T-helper 1 cell treated with Interleukin-12 subunit alpha and Interleukin-12 subunit beta and Interleukin-4 antibody, amounts not matched to agents 30 μg/mL and 1 μg/mL, for 36 hours (primary cell): ENCODE results near the gene MORN4.
A peak's percentile ranks its signal among the peaks of the same experiment; 100 is the strongest.

Experiments used
- H3K27ac Mint-ChIP-seq: one replicate; pipeline ENCODE4 v1.8.0; 2021; ENCODE audit warnings: mild to moderate bottlenecking, mixed read lengths
- H3K27me3 Mint-ChIP-seq: one replicate; pipeline ENCODE4 v1.8.0; 2021; ENCODE audit warnings: low read depth, mixed read lengths
- H3K36me3 Mint-ChIP-seq: one replicate; pipeline ENCODE4 v1.8.0; 2021; ENCODE audit warnings: low read depth, mixed read lengths
- H3K4me1 Mint-ChIP-seq: one replicate; pipeline ENCODE4 v1.8.0; 2021; ENCODE audit warnings: low read depth, mixed read lengths
- H3K4me3 Mint-ChIP-seq: one replicate; pipeline ENCODE4 v1.8.0; 2021; ENCODE audit warnings: mild to moderate bottlenecking, moderate library complexity, mixed read lengths
- H3K9me3 Mint-ChIP-seq: one replicate; pipeline ENCODE4 v1.8.0; 2021; ENCODE audit warnings: mixed read lengths

Gene MORN4

GRCh38 chr10:97596101-97597082 lies 36.9 kb downstream of the MORN4 start:
- H3K4me1 Mint-ChIP-seq, result no peaks in the 10 kb centered on the region
- H3K4me3 Mint-ChIP-seq, result no peak overlapping the region
- H3K9me3 Mint-ChIP-seq, result no peaks in the 10 kb centered on the region
- H3K36me3 Mint-ChIP-seq, result no peaks in the 10 kb centered on the region
- no peak overlapping the region for H3K27ac Mint-ChIP-seq
- no peaks in the 10 kb centered on the region for H3K27me3 Mint-ChIP-seq

DNA sequence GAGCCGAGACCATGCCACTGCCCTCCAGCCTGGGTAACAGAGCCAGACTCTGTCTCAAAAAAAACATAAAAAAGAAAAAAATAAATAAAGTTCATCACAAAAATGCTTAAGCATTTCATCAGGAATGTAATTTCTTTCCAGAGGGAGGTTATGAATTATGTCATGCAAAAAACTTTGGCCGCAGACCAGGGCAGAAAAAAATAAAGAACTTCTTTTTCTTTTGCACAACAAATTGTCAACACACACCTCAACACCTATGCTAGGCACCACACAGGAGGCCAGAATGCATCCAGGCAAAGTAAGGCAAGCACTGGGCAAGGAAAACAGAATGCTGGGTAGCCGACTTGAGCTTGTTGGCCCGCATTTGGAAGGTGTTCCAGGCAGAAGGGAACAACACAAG lies 39.9 kb downstream of the MORN4 start:
- Mint-ChIP-seq H3K36me3 (no peaks in the 10 kb centered on the region), H3K27ac (no peak overlapping the region), H3K4me1 (peaks cover 12% of the 10 kb centered on the region), H3K27me3 (no peaks in the 10 kb centered on the region), H3K4me3 (no peak overlapping the region), H3K9me3 (no peaks in the 10 kb centered on the region)

GRCh38 chr10:97590748-97591495 lies 42.4 kb downstream of the MORN4 start:
- no peaks in the 10 kb centered on the region for H3K9me3 Mint-ChIP-seq
- peaks cover 12% of the 10 kb centered on the region for H3K4me1 Mint-ChIP-seq
- H3K36me3 Mint-ChIP-seq, result no peaks in the 10 kb centered on the region
- no peaks in the 10 kb centered on the region for H3K27me3 Mint-ChIP-seq
- H3K4me3 Mint-ChIP-seq, result no peak overlapping the region
- peak overlapping the region; percentile 52 for H3K27ac Mint-ChIP-seq

DNA sequence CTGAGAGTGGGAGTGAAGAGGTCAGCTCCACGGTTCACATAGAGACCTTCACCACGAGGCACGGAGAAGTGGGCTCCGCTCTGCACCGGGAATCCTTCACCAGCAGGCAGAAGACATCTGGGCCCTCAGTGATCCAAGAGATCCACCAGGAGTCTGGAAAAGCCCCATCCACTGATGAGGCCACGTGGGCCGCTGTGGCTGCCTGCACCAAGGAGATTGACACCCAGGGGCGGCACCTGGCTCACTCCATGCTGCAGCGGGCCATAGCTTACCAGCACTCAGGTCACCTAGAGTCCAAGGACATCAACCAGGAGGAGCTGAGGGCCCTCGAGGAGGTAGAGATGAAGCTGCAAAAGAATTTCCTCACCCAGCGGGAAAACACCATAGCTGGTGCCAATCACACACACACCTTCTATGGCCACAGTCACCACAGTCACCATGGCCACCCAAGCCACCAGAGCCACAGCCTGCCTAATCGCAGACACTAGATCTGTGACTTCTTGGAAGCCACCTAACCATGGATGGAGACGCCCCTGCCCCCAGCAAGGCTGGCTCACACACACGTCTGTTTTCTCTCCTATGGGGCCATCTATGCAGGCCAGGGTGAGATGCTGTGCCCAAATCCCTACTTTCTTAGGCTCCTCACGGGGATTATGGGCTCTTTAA lies 43.1 kb downstream of the MORN4 start:
- H3K4me3 Mint-ChIP-seq, result no peak overlapping the region

DNA sequence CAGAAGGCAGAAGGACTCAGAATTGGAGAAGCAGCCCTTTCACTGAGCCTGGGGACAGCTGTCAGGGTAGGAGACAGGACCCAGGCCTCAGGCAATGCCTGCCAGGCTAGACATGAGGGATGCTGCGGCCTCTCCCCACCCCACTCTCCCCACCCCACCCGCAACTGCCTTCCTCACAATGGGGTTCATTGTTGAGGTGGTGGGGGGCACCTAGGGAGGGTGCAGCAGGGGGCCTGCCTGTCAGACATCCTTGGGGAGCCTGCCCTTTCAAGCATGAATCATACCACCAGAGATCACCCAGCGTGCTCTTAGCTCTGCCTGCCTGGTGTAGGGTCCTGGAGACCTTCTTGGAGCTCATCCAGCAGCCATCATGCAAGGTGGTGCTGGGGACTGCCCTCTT lies 43.8 kb downstream of the MORN4 start, which contains the start of gene C10orf62:
Gene C10orf62 (plus strand): TSS at position 243 of the 400 bp plus-strand sequence. CDS start 177 bp downstream, outside the sequence.
- Mint-ChIP-seq H3K4me1 (peaks cover 12% of the 10 kb centered on the region), H3K9me3 (no peaks in the 10 kb centered on the region), H3K27ac (peak within 1 kb of the TSS; percentile 52), H3K4me3 (no peak within 1 kb of the TSS), H3K36me3 (no peaks in the 10 kb centered on the region), H3K27me3 (no peaks in the 10 kb centered on the region)

More for the DNA sequence above, 43.1 kb downstream of the MORN4 start:
- H3K27ac Mint-ChIP-seq, result peak overlapping the region; percentile 52
- no peaks in the 10 kb centered on the region for H3K27me3 Mint-ChIP-seq
- peaks cover 12% of the 10 kb centered on the region for H3K4me1 Mint-ChIP-seq
- no peaks in the 10 kb centered on the region for H3K9me3 Mint-ChIP-seq
- H3K36me3 Mint-ChIP-seq, result no peaks in the 10 kb centered on the region

- Mint-ChIP-seq H3K9me3 (no peaks in the 10 kb centered on the region), H3K27ac (no peak overlapping the region), H3K4me3 (no peak overlapping the region), H3K36me3 (no peaks in the 10 kb centered on the region), H3K4me1 (peaks cover 12% of the 10 kb centered on the region), H3K27me3 (no peaks in the 10 kb centered on the region)
These were observed 46.1 kb downstream of the MORN4 start for GRCh38 chr10:97587183-97587582.

- Mint-ChIP-seq H3K27me3 (no peaks in the 10 kb centered on the region), H3K9me3 (no peaks in the 10 kb centered on the region), H3K4me3 (no peak overlapping the region), H3K4me1 (peaks cover 10% of the 10 kb centered on the region), H3K27ac (no peak overlapping the region), H3K36me3 (no peaks in the 10 kb centered on the region)
These were observed 47.9 kb downstream of the MORN4 start for GRCh38 chr10:97585439-97585811.

GRCh38 chr10:97584798-97585438 lies 48.4 kb downstream of the MORN4 start:
- H3K4me1 Mint-ChIP-seq, result peaks cover 5% of the 10 kb centered on the region
- H3K9me3 Mint-ChIP-seq, result no peaks in the 10 kb centered on the region
- no peak overlapping the region for H3K4me3 Mint-ChIP-seq
- H3K27me3 Mint-ChIP-seq, result no peaks in the 10 kb centered on the region
- no peak overlapping the region for H3K27ac Mint-ChIP-seq
- no peaks in the 10 kb centered on the region for H3K36me3 Mint-ChIP-seq

GRCh38 chr10:97584060-97584797 lies 49.1 kb downstream of the MORN4 start, which contains the start of gene HOGA1:
Gene HOGA1, plus strand, starts transcription at chr10:97584389. Its CDS starts 315 bp downstream, at chr10:97584704.
- no peak within 1 kb of the TSS for H3K27ac Mint-ChIP-seq
- H3K9me3 Mint-ChIP-seq, result no peaks in the 10 kb centered on the region
- H3K4me3 Mint-ChIP-seq, result no peak within 1 kb of the TSS
- peaks cover 3% of the 10 kb centered on the region for H3K4me1 Mint-ChIP-seq
- no peaks in the 10 kb centered on the region for H3K27me3 Mint-ChIP-seq
- no peaks in the 10 kb centered on the region for H3K36me3 Mint-ChIP-seq

DNA sequence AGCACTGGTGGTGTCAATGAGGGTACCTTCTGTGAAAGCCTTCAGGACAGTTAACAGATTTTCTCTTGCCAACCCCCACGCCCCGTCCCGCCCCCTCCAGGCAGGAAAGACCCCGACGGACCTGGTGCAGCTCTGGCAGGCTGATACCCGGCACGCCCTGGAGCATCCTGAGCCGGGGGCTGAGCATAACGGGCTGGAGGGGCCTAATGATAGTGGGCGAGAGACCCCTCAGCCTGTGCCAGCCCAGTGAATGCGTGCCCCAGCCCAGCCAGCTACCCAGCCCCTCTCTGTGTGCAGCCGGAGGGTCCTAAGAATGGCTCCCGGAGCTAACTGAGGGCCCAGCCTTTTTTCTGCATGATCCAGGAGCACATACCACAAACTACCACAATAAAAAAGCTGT lies 49.8 kb downstream of the MORN4 start:
- Mint-ChIP-seq H3K27me3 (no peaks in the 10 kb centered on the region), H3K9me3 (no peaks in the 10 kb centered on the region), H3K36me3 (no peaks in the 10 kb centered on the region)

GRCh38 chr10:97582169-97582568 lies 51.1 kb downstream of the MORN4 start:
- H3K9me3 Mint-ChIP-seq, result no peaks in the 10 kb centered on the region
- no peaks in the 10 kb centered on the region for H3K36me3 Mint-ChIP-seq
- no peaks in the 10 kb centered on the region for H3K27me3 Mint-ChIP-seq
- no peak overlapping the region for H3K4me3 Mint-ChIP-seq
- H3K27ac Mint-ChIP-seq, result no peak overlapping the region
- no peaks in the 10 kb centered on the region for H3K4me1 Mint-ChIP-seq

More for the DNA sequence above, 49.8 kb downstream of the MORN4 start:
- Mint-ChIP-seq H3K27ac (no peak overlapping the region), H3K4me1 (no peaks in the 10 kb centered on the region), H3K4me3 (no peak overlapping the region)

DNA sequence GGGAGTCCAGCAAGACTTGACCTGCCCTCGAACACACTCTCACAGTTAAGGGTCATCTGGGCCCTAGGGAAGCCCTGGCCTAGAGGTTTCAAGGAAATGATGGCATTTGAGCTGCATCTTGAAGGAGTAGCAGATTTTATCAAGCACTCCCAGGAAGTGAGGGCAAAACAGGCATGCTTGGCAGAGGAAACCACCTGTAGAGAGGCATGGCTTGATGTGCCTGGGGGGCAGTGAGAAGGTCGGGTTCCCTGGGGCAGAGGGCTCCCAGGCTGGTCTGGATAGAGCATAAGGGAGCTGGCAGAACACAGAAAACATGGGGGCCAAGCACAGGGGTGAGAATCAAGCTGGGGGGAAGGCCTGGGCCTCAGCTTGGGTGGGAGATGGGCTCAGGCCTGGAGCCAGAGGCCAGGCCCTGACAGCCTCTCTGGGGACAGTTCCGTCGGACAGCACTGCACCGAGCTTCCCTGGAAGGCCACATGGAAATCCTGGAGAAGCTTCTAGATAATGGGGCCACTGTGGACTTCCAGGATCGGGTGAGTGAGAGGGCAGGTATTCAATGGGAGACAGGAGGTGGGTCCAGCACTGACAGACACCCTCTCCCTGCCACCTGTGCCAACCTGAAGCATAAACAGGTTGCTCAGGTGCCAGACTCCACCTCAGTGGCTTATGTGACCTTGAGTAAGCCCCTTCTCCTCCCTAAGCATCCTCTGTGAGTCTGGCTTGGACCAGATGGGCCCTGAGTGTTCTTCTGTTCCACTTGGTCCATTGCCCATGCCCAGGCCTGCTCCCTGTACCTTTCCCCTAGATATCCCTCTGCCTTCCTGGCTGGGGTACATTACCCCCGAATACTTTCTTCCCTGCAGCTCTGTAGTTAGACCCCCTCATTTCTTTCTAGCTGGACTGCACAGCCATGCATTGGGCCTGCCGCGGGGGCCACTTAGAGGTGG lies 52.6 kb downstream of the MORN4 start:
- H3K4me1 Mint-ChIP-seq, result no peaks in the 10 kb centered on the region
- H3K4me3 Mint-ChIP-seq, result no peak overlapping the region
- no peaks in the 10 kb centered on the region for H3K9me3 Mint-ChIP-seq
- H3K27me3 Mint-ChIP-seq, result no peaks in the 10 kb centered on the region
- H3K36me3 Mint-ChIP-seq, result no peaks in the 10 kb centered on the region
- no peak overlapping the region for H3K27ac Mint-ChIP-seq
